ENCODE measurements around the gene CPVL.

DNA sequence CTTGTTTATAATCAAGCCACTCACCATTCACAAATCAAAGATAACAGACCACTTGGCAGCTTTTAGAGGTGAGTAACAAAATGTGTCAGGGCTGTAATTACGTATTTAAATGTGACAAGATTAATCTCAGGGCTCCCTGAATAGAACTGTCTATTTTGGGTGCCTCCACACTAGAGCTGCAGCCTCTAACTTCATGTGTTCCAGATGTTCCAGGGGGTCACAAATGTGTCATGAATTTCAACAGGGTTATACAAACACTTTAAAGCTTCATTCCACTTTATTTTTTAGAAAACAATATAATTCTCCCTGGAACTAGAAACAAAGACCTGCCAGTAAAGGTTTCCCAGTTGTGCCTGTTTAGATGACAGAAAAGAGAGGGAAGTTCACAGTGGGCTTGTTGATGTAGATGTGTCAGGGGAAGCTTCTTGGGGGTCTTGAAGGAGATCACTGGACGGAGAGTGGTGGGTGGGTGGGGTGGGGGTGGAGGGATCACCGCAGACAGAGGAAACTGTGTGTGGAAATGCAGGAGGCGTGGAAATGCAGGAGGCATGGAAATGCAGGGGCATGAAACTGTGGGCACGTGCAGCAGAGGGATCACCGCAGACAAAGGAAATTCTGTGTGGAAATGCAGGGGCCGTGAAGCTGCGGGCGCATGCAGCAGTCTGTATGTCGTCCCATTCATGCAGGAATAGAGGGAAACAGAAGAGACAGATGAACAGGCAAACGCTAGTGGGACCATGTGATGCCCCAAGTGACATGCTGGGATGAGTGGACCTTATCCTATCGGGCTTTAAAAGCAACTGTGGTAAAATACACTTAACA, 146.2 kb downstream of the CPVL start:
- TF ChIP-seq, protein P1, sequence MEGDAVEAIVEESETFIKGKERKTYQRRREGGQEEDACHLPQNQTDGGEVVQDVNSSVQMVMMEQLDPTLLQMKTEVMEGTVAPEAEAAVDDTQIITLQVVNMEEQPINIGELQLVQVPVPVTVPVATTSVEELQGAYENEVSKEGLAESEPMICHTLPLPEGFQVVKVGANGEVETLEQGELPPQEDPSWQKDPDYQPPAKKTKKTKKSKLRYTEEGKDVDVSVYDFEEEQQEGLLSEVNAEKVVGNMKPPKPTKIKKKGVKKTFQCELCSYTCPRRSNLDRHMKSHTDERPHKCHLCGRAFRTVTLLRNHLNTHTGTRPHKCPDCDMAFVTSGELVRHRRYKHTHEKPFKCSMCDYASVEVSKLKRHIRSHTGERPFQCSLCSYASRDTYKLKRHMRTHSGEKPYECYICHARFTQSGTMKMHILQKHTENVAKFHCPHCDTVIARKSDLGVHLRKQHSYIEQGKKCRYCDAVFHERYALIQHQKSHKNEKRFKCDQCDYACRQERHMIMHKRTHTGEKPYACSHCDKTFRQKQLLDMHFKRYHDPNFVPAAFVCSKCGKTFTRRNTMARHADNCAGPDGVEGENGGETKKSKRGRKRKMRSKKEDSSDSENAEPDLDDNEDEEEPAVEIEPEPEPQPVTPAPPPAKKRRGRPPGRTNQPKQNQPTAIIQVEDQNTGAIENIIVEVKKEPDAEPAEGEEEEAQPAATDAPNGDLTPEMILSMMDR (IDR thresholded peaks at IDR 0.05), result no peak
- no peak for TF ChIP-seq POLR2A (IDR thresholded peaks at IDR 0.05)
- TF ChIP-seq EP300 (IDR thresholded peaks at IDR 0.05), result no peak

All from tibial nerve (tissue), 4 donors.